Measurements from ENCODE around the gene INPP5D.
A peak's percentile ranks its signal among the peaks of the same experiment; 100 is the strongest.

The INPP5D gene

GRCh38 chr2:233234996-233235395, 174.9 kb downstream of the INPP5D start:
- no peak for DNase-seq (ENCODE audit: low spot score)

GRCh38 chr2:233235977-233236376, 175.8 kb downstream of the INPP5D start:
- DNase-seq (ENCODE audit: low spot score): no peak

DNA sequence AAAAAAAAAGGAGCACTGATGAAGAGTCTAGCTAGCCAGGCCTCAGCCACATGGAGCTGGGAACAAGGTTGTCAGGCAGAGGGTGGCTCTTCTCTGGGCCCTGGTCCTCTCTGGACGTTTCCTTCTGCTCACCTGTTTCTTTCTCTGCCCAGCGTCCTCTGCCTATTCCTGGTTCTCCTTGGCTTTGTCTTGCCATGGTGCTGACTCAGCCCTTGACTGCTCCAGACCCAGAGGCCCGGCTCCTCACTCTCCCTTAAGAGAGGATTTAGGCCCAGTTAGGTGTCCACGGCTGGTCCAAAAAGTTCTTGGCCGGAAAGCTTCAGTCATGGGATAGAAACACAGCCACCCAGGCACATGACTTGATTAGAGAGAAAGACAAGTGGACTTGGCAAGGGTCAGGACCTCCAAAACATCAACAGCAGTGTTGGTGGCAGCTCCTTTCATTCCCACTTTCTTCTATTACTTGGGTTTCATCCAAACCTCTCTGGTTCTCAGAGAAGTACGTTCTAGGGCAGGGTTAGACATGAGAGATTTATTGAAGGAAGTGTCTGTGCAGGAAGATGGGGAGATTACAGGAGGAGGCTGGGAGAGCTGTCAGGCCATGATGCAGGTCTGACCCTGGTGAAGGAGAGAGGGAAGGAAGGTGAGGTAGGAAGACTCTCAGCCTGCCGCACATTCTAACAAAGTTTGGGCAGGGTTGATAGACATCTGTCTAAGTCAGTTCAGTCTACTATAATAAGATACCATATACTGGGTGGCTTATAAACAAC, 176.9 kb downstream of the INPP5D start:
- no peak for DNase-seq (ENCODE audit: low spot score)

DNA sequence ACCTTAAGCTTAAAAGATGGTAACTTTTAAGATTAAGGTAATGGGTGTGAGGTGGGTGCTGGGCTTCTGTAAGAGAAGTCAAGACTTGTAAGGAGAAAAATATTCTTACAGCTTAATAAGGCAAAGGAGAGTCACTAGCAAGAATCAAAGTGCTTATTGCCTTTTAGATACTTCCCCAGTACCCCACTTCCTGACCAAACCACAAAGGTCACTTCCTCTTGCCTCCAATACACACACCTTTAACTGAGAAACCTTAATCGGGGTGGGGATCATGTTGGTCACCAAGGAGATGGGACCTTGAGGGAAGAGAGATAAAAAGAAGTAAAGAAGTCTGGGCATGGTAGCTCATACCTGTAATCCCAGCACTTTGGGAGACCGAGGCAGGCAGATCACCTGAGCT, 180.8 kb downstream of the INPP5D start:
- DNase-seq (ENCODE audit: low spot score): no peak

- DNase-seq (ENCODE audit: low spot score): no peak
These were observed 181.7 kb downstream of the INPP5D start for GRCh38 chr2:233241803-233242202.

GRCh38 chr2:233242231-233242927, 182.2 kb downstream of the INPP5D start:
- DNase-seq (ENCODE audit: low spot score): no peak

- DNase-seq (ENCODE audit: low spot score): no peak
These were observed 183.2 kb downstream of the INPP5D start for GRCh38 chr2:233243348-233243747.

DNA sequence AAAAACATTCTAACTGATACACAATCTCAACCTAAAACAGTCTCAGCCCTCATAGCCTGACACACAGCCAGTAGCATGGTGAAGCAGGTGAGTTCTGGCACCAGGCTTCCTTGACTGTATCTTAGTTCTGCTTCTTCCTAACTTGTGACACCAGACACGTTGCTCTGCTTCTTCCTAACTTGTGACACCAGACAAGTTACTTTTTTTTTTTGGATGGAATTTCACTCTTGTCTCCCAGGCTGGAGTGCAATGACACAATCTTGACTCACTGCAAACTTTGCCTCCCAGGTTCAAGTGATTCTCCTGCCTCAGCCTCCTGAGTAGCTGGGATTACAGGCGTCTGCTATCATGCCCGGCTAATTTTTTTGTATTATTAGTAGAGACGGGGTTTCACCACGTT, 184.7 kb downstream of the INPP5D start:
- DNase-seq (ENCODE audit: low spot score): no peak

GRCh38 chr2:233245406-233245805, 185.3 kb downstream of the INPP5D start:
- DNase-seq (ENCODE audit: low spot score): no peak

DNA sequence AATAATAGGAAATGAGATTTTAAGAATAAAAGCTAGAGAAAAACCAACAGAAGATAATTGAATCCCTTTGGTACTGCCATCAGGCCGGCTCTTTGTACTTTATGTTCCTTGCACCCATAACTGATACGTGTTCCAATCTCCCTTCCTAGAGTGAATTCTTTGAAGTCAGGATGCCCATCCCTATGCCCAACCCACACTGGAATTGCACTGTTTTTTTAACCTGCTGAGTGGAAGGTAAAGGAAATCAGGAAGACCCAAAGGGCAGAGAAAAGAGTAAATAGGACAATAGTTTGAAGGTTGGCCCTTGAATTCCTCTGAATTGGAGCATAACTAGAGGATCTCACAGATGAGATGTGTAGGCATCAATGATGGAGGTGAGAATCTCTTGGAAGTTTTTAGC, 187.0 kb downstream of the INPP5D start:
- no peak for DNase-seq (ENCODE audit: low spot score)

- DNase-seq (ENCODE audit: low spot score): peak; percentile 61
These were observed 187.6 kb downstream of the INPP5D start for GRCh38 chr2:233247744-233248143.

GRCh38 chr2:233248999-233249398, 188.9 kb downstream of the INPP5D start:
- no peak for DNase-seq (ENCODE audit: low spot score)

- no peak for DNase-seq (ENCODE audit: low spot score)
These were observed 190.4 kb downstream of the INPP5D start for GRCh38 chr2:233250568-233250967.

- DNase-seq (ENCODE audit: low spot score): no peak
These were observed 190.8 kb downstream of the INPP5D start for GRCh38 chr2:233250985-233251305.

DNA sequence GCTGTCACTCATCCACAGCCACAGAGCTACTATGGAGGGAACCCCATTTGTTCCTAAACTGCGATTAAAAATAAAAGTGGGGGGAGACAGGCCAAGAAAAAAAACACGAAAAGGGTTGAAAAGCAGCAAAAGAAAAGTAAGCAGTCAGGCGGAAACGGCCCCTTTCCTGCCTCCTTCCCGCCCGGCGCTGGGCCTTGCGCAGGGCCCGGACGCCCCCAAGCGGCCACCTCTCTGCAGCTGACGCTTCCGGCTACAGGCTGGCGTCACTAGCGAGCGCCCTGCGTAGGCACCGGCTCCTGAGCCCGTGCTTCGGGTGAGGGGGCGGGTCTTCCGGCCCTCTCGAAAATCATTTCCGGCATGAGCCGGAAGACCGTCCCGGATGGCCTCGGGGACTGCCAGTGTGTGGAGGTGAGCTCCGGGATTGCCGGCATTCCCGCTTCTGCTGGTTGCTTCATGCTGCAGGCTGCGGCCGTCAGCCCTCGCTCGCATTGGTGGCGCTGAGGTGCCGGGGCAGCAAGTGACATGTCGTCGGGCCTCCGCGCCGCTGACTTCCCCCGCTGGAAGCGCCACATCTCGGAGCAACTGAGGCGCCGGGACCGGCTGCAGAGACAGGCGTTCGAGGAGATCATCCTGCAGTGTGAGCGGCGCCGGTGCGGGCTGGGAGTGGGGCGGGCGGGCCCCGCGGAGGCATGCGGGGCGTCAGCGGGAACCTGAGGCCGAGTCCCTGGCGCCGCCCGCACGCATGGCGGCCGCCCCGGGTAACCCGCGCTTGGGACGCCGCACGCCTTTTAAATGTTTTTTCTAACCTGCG, 191.4 kb downstream of the INPP5D start, which contains the start of gene ATG16L1:
Gene ATG16L1, plus strand, starts transcription at position 368 of the 811 bp plus-strand sequence. Its CDS starts 155 bp downstream, at position 523.
- DNase-seq (ENCODE audit: low spot score): peak; percentile 96

DNA sequence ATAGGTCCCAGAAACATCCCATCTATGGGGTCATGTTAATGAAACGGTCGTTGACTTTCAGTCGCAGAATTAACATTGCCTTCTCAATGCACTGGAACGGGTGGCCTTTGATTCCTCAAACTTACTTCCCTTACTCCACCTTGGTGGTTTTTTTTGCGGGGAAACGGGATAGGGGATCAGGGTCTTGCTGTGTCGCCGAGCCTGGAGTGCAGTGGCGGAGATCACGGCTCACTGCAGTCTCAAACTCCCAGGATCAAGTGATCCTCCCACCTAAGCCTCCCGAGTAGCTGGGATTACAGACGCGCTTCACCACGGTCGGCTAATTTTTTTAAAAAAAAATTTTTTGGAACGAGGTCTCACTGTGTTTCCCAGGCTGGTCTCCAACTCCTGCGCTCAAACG, 192.1 kb downstream of the INPP5D start:
- DNase-seq (ENCODE audit: low spot score): no peak

DNA sequence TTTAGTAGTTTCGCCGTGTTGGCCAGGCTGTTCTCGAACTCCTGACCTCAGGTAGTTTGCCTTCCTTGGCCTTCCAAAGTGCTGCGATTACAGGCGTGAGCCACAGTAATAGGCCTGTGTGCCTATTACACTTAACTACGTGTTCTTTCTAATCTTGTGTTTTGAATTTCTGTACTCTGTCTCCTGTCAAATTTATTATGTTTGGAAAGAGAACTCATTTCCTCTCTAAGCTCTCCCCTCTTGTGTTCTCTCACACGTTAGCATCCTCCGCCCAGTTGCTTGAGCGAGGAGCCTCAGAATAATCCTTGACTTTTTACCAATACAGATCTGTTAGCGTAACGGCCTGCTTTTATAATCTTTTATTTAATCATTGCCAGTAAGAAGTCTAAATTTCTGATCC, 195.0 kb downstream of the INPP5D start:
- no peak for DNase-seq (ENCODE audit: low spot score)

DNA sequence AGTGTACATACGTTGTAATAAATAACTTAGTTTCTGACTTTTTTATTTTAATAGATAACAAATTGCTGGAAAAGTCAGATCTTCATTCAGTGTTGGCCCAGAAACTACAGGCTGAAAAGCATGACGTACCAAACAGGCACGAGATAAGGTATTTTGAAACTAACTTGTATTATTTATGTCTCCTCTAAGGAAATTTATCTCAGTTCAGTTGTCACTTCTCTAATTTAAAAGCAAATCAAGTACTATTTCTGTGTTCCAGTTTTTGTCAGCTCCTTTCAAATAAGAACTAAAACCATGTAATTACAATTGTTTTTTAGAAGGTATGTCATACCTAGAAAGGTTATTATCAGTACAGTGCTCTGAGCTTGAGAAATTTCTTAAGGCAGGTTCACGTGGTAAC, 195.9 kb downstream of the INPP5D start:
- no peak for DNase-seq (ENCODE audit: low spot score)
